NCI-H2227 (cell line): ENCODE data around the gene B4GALT5.

Experiments
- DNase-seq: peaks from one replicate; lab custom pipeline; 2025; ENCODE audit not compliant: unreplicated experiment; lab: John Stamatoyannopoulos, UW

B4GALT5 gene

GRCh38 chr20:49587111-49587570, 126.5 kb downstream of the B4GALT5 start:
- no peak for DNase-seq

- no peak for DNase-seq
Observed at GRCh38 chr20:49585585-49586245, 128.0 kb downstream of the B4GALT5 start.

GRCh38 chr20:49584418-49585382, 129.0 kb downstream of the B4GALT5 start:
- DNase-seq, result no peak

- DNase-seq, result no peak
Observed at GRCh38 chr20:49583669-49584417, 129.8 kb downstream of the B4GALT5 start.

- DNase-seq, result no peak
Observed at GRCh38 chr20:49583343-49583668, 130.4 kb downstream of the B4GALT5 start.
